ENCODE measurements around the gene CBARP.
"Not testable (repeated sequence)": the region's sequence is repeated elsewhere in the genome, so short reads cannot be mapped to it uniquely, and the experiment has no call there.

Gene CBARP

DNA sequence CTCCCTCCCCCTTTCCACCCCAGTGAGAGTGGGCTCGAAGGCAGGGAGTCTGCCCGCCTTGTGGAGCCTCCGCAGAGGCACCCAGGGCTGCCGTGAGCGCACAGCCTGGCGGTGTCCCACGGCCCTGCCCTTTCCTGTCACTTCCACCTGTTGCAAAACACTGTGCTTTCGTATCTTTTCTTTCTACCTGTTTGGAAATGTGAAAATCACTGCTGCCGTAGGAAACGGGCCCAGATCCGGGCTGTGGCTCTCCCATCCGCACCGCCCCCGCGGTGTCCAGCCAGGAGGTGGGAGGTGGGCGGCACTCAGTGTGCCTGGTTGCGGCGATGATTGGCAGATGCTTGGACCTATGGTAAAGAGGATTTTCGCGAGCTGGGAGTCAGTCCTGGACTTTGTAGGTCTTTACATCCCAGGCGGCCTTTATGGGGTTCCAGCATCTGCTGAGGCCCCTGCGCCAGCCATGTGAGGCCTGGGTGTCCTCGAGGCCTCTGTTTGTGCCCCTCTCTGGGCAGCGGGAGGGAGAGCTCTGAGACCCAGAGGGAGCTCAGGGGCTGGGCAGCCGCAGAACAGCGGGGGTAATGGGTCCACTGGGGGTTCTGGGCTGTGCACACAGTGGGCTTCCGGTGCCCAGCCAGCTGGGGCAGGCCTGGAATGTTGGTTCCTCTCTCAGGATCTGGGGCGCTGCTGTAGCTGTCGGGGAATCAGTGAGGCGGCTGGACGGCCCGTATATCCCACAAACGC, 26.1 kb downstream of the CBARP start:
- H3K4me3 ChIP-seq (ENCODE audit: low read depth, low read length), result no peak overlapping the region
- no peak for DNase-seq (ENCODE audit: low read depth, low spot score)
- CTCF ChIA-PET, result interaction anchor here (0.9 to 2.5 kb wide), 2 partner anchors 17 to 33 kb away, joined by 4 to 12 read pairs; no protein-coding TSS in a partner anchor
- TF ChIP-seq, protein P1, sequence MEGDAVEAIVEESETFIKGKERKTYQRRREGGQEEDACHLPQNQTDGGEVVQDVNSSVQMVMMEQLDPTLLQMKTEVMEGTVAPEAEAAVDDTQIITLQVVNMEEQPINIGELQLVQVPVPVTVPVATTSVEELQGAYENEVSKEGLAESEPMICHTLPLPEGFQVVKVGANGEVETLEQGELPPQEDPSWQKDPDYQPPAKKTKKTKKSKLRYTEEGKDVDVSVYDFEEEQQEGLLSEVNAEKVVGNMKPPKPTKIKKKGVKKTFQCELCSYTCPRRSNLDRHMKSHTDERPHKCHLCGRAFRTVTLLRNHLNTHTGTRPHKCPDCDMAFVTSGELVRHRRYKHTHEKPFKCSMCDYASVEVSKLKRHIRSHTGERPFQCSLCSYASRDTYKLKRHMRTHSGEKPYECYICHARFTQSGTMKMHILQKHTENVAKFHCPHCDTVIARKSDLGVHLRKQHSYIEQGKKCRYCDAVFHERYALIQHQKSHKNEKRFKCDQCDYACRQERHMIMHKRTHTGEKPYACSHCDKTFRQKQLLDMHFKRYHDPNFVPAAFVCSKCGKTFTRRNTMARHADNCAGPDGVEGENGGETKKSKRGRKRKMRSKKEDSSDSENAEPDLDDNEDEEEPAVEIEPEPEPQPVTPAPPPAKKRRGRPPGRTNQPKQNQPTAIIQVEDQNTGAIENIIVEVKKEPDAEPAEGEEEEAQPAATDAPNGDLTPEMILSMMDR (IDR thresholded peaks at IDR 0.05; ENCODE audit: insufficient read depth, low read length, missing control alignments), result no peak
- POLR2A ChIA-PET, result no interaction called here

DNA sequence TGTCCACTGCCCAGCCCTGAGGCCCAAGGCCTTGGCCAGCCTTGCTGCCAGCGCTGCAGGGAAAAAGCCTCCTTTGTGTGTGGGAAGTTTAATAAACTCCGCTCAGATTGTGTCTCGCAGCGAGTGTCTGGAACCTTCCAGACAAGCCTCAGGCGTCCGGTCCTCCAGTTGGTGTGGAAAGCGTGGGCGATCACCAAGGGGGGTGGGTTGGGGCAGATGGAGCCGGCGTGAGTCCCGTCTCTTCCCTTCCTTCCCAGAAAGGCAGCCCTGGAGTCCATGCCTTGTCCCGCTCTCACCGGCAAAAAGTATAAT, 27.6 kb downstream of the CBARP start:
- POLR2A ChIA-PET, result interaction anchor here (1.3 kb wide), 1 partner anchor 106 kb away, joined by 3 read pairs; the partner anchor contains the start of gene GPX4
- CTCF ChIA-PET, result interaction anchor here (1.5 to 2.2 kb wide), 2 partner anchors 16 to 56 kb away, joined by 4 to 12 read pairs; no protein-coding TSS in a partner anchor

DNA sequence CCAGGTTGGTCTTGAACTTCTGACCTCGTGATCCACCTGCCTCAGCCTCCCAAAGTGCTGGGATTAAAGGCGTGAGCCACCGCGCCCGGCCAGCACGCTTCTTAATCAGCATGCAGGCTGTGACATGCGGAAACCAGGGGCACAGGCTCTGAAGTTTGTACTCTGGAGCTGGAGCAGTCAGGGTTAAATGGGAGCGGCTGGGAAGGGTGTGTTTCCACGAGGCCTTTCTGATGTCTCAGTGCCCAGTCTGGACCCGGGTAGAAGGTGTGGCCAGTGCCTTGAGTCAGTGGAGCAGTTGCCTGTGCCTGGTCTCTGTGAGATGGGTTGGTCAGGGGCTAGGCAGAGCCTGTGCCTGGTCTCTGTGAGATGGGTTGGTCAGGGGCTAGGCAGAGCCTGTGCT, 29.0 kb downstream of the CBARP start:
- POLR2A ChIA-PET; DNase-seq (ENCODE audit: low read depth, low spot score): not testable (repeated sequence)
- CTCF ChIA-PET, result interaction anchor here (2.2 kb wide), 1 partner anchor 14 kb away, joined by 12 read pairs; no protein-coding TSS in a partner anchor
- H3K4me3 ChIP-seq (ENCODE audit: low read depth, low read length), result 0 out of 2 replicates have a peak overlapping the region, but pooled peaks have one; percentile 12

More for the DNA sequence above, 27.6 kb downstream of the CBARP start:
- DNase-seq (ENCODE audit: low read depth, low spot score), result no peak
- TF ChIP-seq, protein P1 (IDR thresholded peaks at IDR 0.05; ENCODE audit: insufficient read depth, low read length, missing control alignments), result no peak
- no peak overlapping the region for H3K4me3 ChIP-seq (ENCODE audit: low read depth, low read length)

DNA sequence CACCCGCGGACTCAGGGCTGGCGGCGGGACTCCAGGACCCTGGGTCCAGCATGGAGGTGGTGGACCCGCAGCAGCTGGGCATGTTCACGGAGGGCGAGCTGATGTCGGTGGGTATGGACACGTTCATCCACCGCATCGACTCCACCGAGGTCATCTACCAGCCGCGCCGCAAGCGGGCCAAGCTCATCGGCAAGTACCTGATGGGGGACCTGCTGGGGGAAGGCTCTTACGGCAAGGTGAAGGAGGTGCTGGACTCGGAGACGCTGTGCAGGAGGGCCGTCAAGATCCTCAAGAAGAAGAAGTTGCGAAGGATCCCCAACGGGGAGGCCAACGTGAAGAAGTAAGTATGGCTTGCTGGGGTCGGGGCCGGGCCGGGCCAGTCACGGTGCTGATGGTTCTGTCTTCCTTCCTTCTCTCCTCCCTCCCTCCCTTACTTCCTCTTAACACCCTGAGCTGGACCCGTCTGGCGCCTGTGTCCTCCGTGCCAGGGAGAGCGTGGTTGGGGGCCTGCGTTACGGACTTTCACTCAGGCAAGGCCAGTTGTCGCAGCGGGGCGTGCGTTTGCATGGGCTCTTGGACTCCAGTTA, 30.8 kb downstream of the CBARP start:
- POLR2A ChIA-PET, result no interaction called here
- peak overlapping the region; percentile 75 for H3K4me3 ChIP-seq (ENCODE audit: low read depth, low read length)
- no peak for DNase-seq (ENCODE audit: low read depth, low spot score)
- CTCF ChIA-PET, result no interaction called here
- TF ChIP-seq, protein P1 (IDR thresholded peaks at IDR 0.05; ENCODE audit: insufficient read depth, low read length, missing control alignments), result no peak

DNA sequence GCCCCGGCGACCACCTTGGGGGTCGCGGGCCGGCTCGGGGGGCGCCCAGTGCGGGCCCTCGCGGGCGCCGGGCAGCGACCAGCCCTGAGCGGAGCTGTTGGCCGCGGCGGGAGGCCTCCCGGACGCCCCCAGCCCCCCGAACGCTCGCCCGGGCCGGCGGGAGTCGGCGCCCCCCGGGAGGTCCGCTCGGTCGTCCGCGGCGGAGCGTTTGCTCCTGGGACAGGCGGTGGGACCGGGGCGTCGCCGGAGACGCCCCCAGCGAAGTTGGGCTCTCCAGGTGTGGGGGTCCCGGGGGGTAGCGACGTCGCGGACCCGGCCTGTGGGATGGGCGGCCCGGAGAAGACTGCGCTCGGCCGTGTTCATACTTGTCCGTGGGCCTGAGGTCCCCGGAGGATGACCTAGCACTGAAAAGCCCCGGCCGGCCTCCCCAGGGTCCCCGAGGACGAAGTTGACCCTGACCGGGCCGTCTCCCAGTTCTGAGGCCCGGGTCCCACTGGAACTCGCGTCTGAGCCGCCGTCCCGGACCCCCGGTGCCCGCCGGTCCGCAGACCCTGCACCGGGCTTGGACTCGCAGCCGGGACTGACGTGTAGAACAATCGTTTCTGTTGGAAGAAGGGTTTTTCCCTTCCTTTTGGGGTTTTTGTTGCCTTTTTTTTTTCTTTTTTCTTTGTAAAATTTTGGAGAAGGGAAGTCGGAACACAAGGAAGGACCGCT, 31.5 kb downstream of the CBARP start:
- ChIA-PET POLR2A (no interaction called here), CTCF (no interaction called here)
- H3K4me3 ChIP-seq (ENCODE audit: low read depth, low read length), result peak overlapping the region; percentile 75
- TF ChIP-seq, protein P1 (IDR thresholded peaks at IDR 0.05; ENCODE audit: insufficient read depth, low read length, missing control alignments), result no peak
- no peak for DNase-seq (ENCODE audit: low read depth, low spot score)

DNA sequence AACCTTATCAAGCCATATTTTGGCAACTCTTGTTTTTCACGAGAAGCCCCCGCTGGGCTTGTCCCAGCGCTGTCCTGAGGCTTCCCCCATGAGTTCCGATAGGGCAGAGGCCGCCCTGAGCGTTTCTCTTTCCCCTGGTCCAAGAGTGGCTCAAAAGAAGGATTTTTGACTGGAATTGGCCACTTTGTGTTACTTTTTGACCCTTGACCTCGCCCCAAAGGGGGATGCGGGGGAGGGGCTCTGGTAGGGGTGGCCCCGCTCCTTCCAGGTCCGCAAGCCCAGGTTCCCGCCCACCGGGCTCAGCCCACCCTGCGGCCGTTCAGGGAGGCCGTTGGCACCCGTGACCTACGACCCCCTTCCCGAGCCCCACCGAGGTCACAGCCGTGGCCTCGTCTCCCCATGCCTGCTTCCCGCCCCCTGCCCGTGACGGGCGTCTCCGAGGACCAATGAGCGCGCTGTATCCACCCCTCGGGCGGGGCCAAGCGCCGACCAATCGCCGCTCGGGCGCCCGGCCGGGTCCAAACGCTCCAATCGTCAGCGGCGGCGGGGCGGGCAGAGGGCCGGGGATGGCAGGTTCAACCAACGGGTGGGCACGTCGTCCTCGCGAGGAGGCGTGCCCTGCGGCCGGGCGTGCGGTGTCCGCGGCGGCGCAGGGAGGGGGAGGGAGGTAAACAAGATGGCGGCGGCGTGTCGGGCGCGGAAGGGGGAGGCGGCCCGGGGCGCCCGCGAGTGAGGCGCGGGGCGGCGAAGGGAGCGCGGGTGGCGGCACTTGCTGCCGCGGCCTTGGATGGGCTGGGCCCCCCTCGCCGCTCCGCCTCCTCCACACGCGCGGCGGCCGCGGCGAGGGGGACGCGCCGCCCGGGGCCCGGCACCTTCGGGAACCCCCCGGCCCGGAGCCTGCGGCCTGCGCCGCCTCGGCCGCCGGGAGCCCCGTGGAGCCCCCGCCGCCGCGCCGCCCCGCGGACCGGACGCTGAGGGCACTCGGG, 32.4 kb downstream of the CBARP start, which contains the start of gene STK11:
TSS of gene STK11 (plus strand) at position 665 of the 986 bp plus-strand sequence. CDS start 1,136 bp downstream, outside the sequence.
- TF ChIP-seq, protein P1 (IDR thresholded peaks at IDR 0.05; ENCODE audit: insufficient read depth, low read length, missing control alignments), result no peak
- CTCF ChIA-PET, result interaction anchor here (3.1 kb wide), 1 partner anchor 11 kb away, joined by 27 read pairs; no protein-coding TSS in a partner anchor
- POLR2A ChIA-PET, result no interaction called here
- H3K4me3 ChIP-seq (ENCODE audit: low read depth, low read length), result peak within 1 kb of the TSS; percentile 75
- peak; percentile 65 for DNase-seq (ENCODE audit: low read depth, low spot score)

DNA sequence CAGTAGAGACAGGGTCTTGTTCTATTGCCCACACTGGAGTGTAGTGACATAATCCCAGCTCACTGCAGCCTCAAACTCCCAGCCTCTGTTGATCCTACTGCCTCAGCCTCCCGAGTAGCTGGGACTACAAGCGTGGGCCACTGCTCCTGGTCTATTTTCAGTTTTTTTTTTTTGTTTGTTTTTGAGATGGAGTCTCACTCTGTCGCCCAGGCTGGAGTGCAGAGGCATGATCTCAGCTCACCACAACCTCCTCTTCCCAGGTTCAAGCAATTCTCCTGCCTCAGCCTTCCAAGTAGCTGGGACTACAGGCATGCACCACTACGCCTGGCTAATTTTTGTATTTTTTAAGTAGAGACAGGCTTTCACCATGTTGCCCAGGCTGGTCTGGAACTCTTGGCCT, 37.2 kb downstream of the CBARP start:
- DNase-seq (ENCODE audit: low read depth, low spot score); H3K4me3 ChIP-seq (ENCODE audit: low read depth, low read length); POLR2A ChIA-PET: not testable (repeated sequence)
- CTCF ChIA-PET, result interaction anchor here (1.0 to 3.3 kb wide), 4 partner anchors 9 to 144 kb away, joined by 3 to 30 read pairs (median 3); no protein-coding TSS in a partner anchor

All from AG04449 (cell line).